ENCODE data around the gene SLC35F2. TPM values are rescaled to one million over a fixed set of nuclear protein-coding genes. Genes with fewer than 3 reads are reported as not detected.

SLC35F2 gene
- total RNA-seq, 6 experiments from 2014 or later = 0.06 to 0.55 (median 0.28) TPM; not detected in 1

- DNase-seq (no peak), ATAC-seq (peak in 3 of 4 donors; percentile 52 to 93 (median 62))
- H3K4me1 ChIP-seq = peaks cover 0 to 5% (median 0%) of the 10 kb centered on the region in 4 donors
- intact Hi-C loops (cut with DNase I) = no loop called here
- H3K27ac ChIP-seq = peak overlapping the region in 1 of 3 donors; percentile 54
- TF ChIP-seq POLR2A (IDR thresholded peaks at IDR 0.05) (no peak), CTCF (IDR thresholded peaks at IDR 0.05) (no peak)
- H3K27me3 ChIP-seq = no peaks in the 10 kb centered on the region
- WGBS (ENCODE audit: insufficient coverage, low coverage, low lambda C conversion rate, missing lambda C conversion rate) = 42% methylated on average over 7 of the region's 7 CpGs
- no peak overlapping the region for H3K4me3 ChIP-seq
- no peaks in the 10 kb centered on the region for H3K9me3 ChIP-seq
- no peaks in the 10 kb centered on the region for H3K36me3 ChIP-seq
Measured at GRCh38 chr11:107778839-107779517, 79.6 kb downstream of the SLC35F2 start.

GRCh38 chr11:107777110-107777509 is 81.5 kb downstream of the SLC35F2 start:
- Histone ChIP-seq H3K9me3 (no peaks in the 10 kb centered on the region), H3K27me3 (no peaks in the 10 kb centered on the region), H3K4me1 (peaks cover 0 to 5% (median 0%) of the 10 kb centered on the region in 4 donors), H3K4me3 (no peak overlapping the region), H3K27ac (no peak overlapping the region), H3K36me3 (no peaks in the 10 kb centered on the region)
- WGBS (ENCODE audit: insufficient coverage, low coverage, low lambda C conversion rate, missing lambda C conversion rate) = 56% methylated on average over 2 of the region's 2 CpGs
- intact Hi-C loops (cut with DNase I) = no loop called here
- DNase-seq (no peak), ATAC-seq (no peak)
- TF ChIP-seq POLR2A (IDR thresholded peaks at IDR 0.05) (no peak), CTCF (IDR thresholded peaks at IDR 0.05) (no peak)

GRCh38 chr11:107776062-107776461 is 82.5 kb downstream of the SLC35F2 start:
- Histone ChIP-seq H3K27me3 (no peaks in the 10 kb centered on the region), H3K36me3 (no peaks in the 10 kb centered on the region), H3K4me3 (no peak overlapping the region), H3K27ac (no peak overlapping the region), H3K4me1 (peaks cover 0 to 5% (median 0%) of the 10 kb centered on the region in 4 donors), H3K9me3 (no peaks in the 10 kb centered on the region)
- DNase-seq (no peak), ATAC-seq (no peak)
- TF ChIP-seq CTCF (IDR thresholded peaks at IDR 0.05) (no peak), POLR2A (IDR thresholded peaks at IDR 0.05) (no peak)
- intact Hi-C loops (cut with DNase I) = no loop called here
- no CpG with 5 or more reads among the region's 6 CpGs for WGBS (ENCODE audit: insufficient coverage, low coverage, low lambda C conversion rate, missing lambda C conversion rate)

GRCh38 chr11:107770551-107770951 is 88.0 kb downstream of the SLC35F2 start:
- TF ChIP-seq CTCF (IDR thresholded peaks at IDR 0.05) (no peak), POLR2A (IDR thresholded peaks at IDR 0.05) (no peak)
- Histone ChIP-seq H3K4me3 (no peak overlapping the region), H3K9me3 (no peaks in the 10 kb centered on the region), H3K36me3 (no peaks in the 10 kb centered on the region), H3K27me3 (no peaks in the 10 kb centered on the region), H3K27ac (no peak overlapping the region), H3K4me1 (no peaks in the 10 kb centered on the region)
- no peak for DNase-seq
- 51% methylated on average over 3 of the region's 3 CpGs for WGBS (ENCODE audit: insufficient coverage, low coverage, low lambda C conversion rate, missing lambda C conversion rate)
- intact Hi-C loops (cut with DNase I) = no loop called here
- no peak for ATAC-seq

Data from right lobe of liver (tissue), 6 donors.